HL-60 (cell line): Measurements from ENCODE around the gene GRAMD2B.
"Not testable (repeated sequence)": the region's sequence is repeated elsewhere in the genome, so short reads cannot be mapped to it uniquely, and the experiment has no call there.

ENCODE experiments used
- DNase-seq, 2 experiments: peaks; one replicate each; pipeline ENCODE4 v3.0.0-alpha.2; 2010 to 2020; ENCODE audit warnings: low read depth in 1 of 2, low spot score in 1 of 2
- H3K27ac ChIP-seq: fragments of 250-450 bp; sonication (Bioruptor Pico); replicated peaks from 2 replicates; pipeline ENCODE4 v1.5.1; 2020; ENCODE audit warnings: mild to moderate bottlenecking, moderate library complexity
- H3K27me3 ChIP-seq: fragments of 250-450 bp; sonication (Bioruptor Pico); 2 replicates; pipeline ENCODE4 v1.5.1; 2021; ENCODE audit warnings: mild to moderate bottlenecking, moderate library complexity; ENCODE audit not compliant: insufficient read depth, poor library complexity, severe bottlenecking
- H3K4me3 ChIP-seq: replicated peaks from 2 replicates; pipeline ENCODE4 v1.5.1; 2011; ENCODE audit warnings: mild to moderate bottlenecking, control low read depth, low read length; ENCODE audit not compliant: insufficient read depth
- GABPA ChIP-seq: IDR thresholded peaks from 2 replicates; pipeline ENCODE4 v1.6.1; 2012; ENCODE audit warnings: low read depth
- POLR2AphosphoS5 ChIP-seq: IDR thresholded peaks from 2 replicates; pipeline ENCODE4 v1.6.1; 2012; ENCODE audit warnings: low read depth
- SPI1 ChIP-seq: IDR thresholded peaks from 2 replicates; pipeline ENCODE4 v1.6.1; 2012; ENCODE audit warnings: low read depth, mild to moderate bottlenecking, borderline replicate concordance
- TF ChIP-seq, protein P1 (sequence below): IDR thresholded peaks from one replicate; pipeline ENCODE4 v1.5.1; 2011; ENCODE audit warnings: low read length, control low read depth, inconsistent platforms; ENCODE audit not compliant: insufficient read depth
- TF ChIP-seq, protein P2 (sequence below): IDR thresholded peaks from 2 replicates; pipeline ENCODE4 v1.6.1; 2012; ENCODE audit warnings: low read depth; ENCODE audit not compliant: insufficient replicate concordance

Gene GRAMD2B

DNA sequence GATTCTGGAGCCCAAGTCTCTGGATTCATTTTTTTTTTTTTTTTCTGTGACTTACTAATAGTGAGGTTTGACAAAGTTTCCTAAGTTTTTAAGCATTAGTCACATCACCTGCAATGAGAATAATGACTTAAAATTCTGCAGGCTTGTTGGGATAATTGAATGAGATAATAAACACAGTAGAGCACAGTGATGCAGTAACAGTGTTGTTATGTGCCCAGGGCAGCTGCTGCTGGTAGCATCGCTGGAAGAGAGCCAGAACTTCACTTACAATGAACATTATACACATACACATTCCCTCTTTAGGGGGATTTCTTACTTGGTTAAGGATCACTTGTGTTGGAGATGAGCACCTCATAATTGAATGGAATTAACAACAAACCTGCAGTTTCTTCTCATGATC lies 92.9 kb downstream of the GRAMD2B start:
- DNase-seq = no peak
- H3K4me3 ChIP-seq = no peak overlapping the region
- TF ChIP-seq SPI1 (no peak), POLR2AphosphoS5 (no peak), GABPA (no peak)
- TF ChIP-seq, protein P1, sequence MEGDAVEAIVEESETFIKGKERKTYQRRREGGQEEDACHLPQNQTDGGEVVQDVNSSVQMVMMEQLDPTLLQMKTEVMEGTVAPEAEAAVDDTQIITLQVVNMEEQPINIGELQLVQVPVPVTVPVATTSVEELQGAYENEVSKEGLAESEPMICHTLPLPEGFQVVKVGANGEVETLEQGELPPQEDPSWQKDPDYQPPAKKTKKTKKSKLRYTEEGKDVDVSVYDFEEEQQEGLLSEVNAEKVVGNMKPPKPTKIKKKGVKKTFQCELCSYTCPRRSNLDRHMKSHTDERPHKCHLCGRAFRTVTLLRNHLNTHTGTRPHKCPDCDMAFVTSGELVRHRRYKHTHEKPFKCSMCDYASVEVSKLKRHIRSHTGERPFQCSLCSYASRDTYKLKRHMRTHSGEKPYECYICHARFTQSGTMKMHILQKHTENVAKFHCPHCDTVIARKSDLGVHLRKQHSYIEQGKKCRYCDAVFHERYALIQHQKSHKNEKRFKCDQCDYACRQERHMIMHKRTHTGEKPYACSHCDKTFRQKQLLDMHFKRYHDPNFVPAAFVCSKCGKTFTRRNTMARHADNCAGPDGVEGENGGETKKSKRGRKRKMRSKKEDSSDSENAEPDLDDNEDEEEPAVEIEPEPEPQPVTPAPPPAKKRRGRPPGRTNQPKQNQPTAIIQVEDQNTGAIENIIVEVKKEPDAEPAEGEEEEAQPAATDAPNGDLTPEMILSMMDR = no peak
- TF ChIP-seq, protein P2, sequence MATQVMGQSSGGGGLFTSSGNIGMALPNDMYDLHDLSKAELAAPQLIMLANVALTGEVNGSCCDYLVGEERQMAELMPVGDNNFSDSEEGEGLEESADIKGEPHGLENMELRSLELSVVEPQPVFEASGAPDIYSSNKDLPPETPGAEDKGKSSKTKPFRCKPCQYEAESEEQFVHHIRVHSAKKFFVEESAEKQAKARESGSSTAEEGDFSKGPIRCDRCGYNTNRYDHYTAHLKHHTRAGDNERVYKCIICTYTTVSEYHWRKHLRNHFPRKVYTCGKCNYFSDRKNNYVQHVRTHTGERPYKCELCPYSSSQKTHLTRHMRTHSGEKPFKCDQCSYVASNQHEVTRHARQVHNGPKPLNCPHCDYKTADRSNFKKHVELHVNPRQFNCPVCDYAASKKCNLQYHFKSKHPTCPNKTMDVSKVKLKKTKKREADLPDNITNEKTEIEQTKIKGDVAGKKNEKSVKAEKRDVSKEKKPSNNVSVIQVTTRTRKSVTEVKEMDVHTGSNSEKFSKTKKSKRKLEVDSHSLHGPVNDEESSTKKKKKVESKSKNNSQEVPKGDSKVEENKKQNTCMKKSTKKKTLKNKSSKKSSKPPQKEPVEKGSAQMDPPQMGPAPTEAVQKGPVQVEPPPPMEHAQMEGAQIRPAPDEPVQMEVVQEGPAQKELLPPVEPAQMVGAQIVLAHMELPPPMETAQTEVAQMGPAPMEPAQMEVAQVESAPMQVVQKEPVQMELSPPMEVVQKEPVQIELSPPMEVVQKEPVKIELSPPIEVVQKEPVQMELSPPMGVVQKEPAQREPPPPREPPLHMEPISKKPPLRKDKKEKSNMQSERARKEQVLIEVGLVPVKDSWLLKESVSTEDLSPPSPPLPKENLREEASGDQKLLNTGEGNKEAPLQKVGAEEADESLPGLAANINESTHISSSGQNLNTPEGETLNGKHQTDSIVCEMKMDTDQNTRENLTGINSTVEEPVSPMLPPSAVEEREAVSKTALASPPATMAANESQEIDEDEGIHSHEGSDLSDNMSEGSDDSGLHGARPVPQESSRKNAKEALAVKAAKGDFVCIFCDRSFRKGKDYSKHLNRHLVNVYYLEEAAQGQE = no peak
- H3K27ac ChIP-seq = no peak overlapping the region
- no peaks in the 10 kb centered on the region for H3K27me3 ChIP-seq

DNA sequence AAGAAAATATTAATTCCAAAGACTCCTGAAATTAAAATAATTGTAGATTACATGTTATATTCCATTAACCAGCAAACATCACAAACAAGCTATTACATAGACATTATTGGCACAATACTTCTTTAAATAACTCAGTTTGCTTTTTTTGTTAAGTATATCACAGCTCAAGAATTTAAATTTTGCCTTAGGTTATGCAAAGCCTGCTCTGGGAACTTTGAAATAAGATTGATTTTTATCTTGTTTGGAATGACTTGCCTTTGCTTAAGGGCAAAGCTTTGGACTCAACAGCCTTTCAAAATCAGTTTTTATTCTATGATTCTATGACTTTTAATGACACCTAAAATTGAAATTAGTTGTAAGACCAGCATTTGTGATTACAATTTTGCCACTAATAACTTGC lies 93.6 kb downstream of the GRAMD2B start:
- TF ChIP-seq, protein P2 = no peak
- TF ChIP-seq, protein P1 = no peak
- no peak for TF ChIP-seq GABPA
- TF ChIP-seq SPI1 = no peak
- no peak for TF ChIP-seq POLR2AphosphoS5
- DNase-seq = no peak
- Histone ChIP-seq H3K27ac (no peak overlapping the region), H3K4me3 (no peak overlapping the region), H3K27me3 (no peaks in the 10 kb centered on the region)

DNA sequence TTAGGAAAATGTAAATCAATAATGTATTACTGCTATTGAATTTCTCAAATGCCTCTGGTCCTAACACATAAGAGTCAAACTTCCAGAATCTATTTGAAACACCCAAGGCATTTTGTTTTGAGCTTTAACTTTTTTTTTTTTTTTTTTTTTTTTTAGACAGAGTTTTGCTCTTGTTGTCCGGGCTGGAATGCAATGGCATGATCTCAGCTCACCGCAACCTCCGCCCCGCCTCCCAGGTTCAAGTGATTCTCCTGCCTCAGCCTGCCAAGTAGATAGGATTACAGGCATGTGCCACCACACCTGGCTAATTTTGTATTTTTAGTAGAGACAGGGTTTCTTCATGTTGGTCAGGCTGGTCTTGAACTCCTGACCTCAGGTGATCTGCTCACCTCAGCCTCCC lies 96.0 kb downstream of the GRAMD2B start:
- H3K4me3 ChIP-seq, H3K27me3 ChIP-seq, H3K27ac ChIP-seq, DNase-seq: not testable (repeated sequence)

DNA sequence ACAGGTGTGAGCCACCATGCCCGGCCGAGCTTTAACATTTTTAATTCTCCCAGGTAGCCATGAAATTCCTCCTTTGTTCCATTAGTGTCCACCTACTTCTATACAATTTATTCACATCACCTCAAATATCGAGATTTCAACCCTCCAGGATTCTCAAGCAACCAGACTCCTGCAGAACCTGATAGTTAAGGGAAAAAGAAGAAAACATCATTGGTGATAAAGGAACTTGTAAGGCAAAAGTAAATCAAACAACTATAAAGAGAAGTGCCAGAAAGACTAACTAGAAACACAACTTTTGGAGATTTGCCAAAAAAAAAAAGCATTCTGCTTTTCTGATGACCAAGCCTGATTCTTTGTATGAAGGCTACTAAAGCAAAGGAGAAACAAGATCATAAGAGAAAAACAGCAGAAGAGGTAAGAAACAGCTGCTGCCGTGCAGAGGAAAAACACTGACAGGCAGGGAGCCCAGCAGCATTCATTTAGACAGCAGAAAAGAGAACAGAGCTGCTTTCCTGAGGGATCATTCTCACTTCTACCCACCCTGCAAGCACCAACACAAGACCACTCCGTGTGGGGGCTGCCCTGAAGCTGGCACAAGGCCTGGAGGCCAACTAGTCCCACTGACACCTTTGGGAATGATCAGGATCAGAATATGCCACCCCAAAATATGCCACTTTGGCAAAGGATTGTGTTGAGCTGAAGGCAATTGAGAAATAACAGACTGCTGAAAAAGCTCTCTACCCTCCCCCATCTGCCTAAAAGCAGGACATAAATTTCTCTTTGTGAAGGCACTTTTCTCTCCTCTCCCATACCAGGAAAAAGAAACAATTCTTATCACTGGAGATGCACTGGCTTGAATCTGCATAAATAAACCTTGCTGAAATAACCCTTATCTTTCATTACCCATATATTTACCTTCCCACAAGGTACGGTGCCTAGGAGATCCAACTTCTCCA lies 96.7 kb downstream of the GRAMD2B start:
- no peaks in the 10 kb centered on the region for H3K27me3 ChIP-seq
- H3K4me3 ChIP-seq = no peak overlapping the region
- DNase-seq = no peak
- TF ChIP-seq, protein P2 = no peak
- no peak overlapping the region for H3K27ac ChIP-seq
